ENCODE measurements around the gene COL23A1. TPM values are rescaled to one million over a fixed set of nuclear protein-coding genes. Genes with fewer than 3 reads are reported as not detected.

Gene COL23A1
- total RNA-seq, 1 donor from 2014 or later = 2.9 TPM

DNA sequence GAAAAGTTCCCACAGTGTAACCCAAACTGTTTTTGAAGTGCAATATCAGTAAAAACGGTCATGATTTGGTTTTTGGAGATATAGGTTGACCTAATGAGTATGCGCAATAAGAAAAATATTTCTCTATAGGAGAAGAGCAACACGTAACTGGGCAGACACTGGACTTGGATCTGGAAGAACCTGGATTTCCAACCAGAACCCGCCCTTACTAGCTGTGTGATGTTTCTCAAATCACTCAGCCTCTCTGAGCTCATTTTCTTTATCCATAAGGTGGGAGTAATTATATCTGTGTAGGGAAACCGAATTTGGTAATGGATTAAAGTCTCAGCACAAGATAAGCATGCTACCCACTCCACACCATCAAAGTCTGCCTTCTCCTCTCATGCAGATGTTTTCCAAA, 169.1 kb downstream of the COL23A1 start:
- TF ChIP-seq, protein P1, sequence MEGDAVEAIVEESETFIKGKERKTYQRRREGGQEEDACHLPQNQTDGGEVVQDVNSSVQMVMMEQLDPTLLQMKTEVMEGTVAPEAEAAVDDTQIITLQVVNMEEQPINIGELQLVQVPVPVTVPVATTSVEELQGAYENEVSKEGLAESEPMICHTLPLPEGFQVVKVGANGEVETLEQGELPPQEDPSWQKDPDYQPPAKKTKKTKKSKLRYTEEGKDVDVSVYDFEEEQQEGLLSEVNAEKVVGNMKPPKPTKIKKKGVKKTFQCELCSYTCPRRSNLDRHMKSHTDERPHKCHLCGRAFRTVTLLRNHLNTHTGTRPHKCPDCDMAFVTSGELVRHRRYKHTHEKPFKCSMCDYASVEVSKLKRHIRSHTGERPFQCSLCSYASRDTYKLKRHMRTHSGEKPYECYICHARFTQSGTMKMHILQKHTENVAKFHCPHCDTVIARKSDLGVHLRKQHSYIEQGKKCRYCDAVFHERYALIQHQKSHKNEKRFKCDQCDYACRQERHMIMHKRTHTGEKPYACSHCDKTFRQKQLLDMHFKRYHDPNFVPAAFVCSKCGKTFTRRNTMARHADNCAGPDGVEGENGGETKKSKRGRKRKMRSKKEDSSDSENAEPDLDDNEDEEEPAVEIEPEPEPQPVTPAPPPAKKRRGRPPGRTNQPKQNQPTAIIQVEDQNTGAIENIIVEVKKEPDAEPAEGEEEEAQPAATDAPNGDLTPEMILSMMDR (IDR thresholded peaks at IDR 0.05; ENCODE audit: partially characterized antibody, unreplicated experiment) = no peak
- H3K27me3 Mint-ChIP-seq (ENCODE audit: unreplicated experiment) = no peaks in the 10 kb centered on the region
- no peak for DNase-seq
- H3K4me1 Mint-ChIP-seq (ENCODE audit: low read depth, unreplicated experiment) = peaks cover 20% of the 10 kb centered on the region
- H3K4me3 Mint-ChIP-seq (ENCODE audit: unreplicated experiment) = no peak overlapping the region
- peaks cover 4% of the 10 kb centered on the region for H3K9me3 Mint-ChIP-seq (ENCODE audit: unreplicated experiment)
- H3K36me3 Mint-ChIP-seq (ENCODE audit: unreplicated experiment) = no peaks in the 10 kb centered on the region
- no peak overlapping the region for H3K27ac Mint-ChIP-seq (ENCODE audit: unreplicated experiment)

DNA sequence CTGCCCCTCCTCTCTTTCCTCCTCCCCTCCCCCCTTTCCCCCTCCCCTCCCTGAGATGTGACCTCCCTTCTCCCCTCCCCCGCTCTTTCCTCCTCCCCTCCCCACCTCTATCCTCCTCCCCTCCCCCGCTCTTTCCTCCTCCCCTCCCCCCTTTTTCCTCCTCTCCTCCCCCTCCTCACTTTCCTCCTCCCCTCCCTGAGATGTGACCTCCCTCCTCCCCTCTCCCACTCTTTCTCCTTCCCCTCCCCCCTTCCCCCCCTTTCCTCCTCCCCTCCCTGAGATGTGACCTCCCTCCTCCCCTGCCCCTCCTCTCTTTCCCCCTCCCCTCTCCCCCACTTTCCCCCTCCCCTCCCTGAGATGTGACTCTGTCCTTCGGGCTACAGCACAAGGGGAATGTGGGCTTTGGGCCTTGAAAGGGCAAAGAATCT, 169.8 kb downstream of the COL23A1 start:
- Mint-ChIP-seq H3K36me3 (ENCODE audit: unreplicated experiment) (no peaks in the 10 kb centered on the region), H3K9me3 (ENCODE audit: unreplicated experiment) (peaks cover 6% of the 10 kb centered on the region), H3K27me3 (ENCODE audit: unreplicated experiment) (peaks cover 3% of the 10 kb centered on the region), H3K27ac (ENCODE audit: unreplicated experiment) (no peak overlapping the region), H3K4me3 (ENCODE audit: unreplicated experiment) (no peak overlapping the region), H3K4me1 (ENCODE audit: low read depth, unreplicated experiment) (peaks cover 19% of the 10 kb centered on the region)
- no peak for DNase-seq
- TF ChIP-seq, protein P1 (IDR thresholded peaks at IDR 0.05; ENCODE audit: partially characterized antibody, unreplicated experiment) = no peak

DNA sequence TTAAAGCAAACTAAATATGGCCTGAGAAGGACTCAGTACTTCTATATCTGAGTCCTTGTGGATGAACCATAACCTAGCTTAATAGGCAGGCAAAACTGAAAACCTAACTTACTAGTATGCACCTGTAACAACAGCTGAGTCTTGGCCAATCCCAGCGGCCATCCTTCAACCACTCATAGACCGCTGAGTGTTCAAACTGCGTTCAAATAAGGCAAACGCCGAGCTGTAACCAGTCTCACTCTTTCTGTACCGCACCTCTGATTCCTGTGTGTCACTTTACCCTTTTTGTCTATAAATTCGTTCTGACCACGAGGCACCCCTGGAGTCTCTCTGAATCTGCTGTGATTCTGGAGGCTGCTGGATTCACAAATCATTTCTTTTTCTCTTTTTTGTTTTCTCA, 170.5 kb downstream of the COL23A1 start:
- TF ChIP-seq, protein P1 (IDR thresholded peaks at IDR 0.05; ENCODE audit: partially characterized antibody, unreplicated experiment) = no peak
- no peaks in the 10 kb centered on the region for H3K36me3 Mint-ChIP-seq (ENCODE audit: unreplicated experiment)
- DNase-seq = no peak
- no peak overlapping the region for H3K27ac Mint-ChIP-seq (ENCODE audit: unreplicated experiment)
- peaks cover 6% of the 10 kb centered on the region for H3K9me3 Mint-ChIP-seq (ENCODE audit: unreplicated experiment)
- peaks cover 3% of the 10 kb centered on the region for H3K27me3 Mint-ChIP-seq (ENCODE audit: unreplicated experiment)
- peaks cover 19% of the 10 kb centered on the region for H3K4me1 Mint-ChIP-seq (ENCODE audit: low read depth, unreplicated experiment)
- H3K4me3 Mint-ChIP-seq (ENCODE audit: unreplicated experiment) = no peak overlapping the region

DNA sequence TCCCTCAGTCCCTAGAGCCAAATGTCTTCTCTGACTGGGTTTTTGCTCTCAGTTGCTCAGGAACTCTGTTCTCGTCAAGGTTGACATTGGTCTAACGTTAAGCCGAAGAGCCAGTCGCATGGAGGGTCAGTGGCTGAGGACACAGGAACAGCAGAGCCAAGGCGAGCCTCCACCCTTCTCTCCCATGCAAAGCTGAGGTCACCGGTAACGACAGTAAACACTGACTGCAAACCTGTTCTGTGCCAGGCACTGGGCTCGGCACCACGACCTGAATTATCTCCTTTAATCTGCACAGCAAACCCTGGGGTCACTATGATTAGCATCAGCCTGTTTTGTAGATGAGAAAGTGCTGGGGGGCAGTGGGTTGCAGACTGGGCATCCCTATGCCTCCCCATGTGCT, 171.0 kb downstream of the COL23A1 start:
- TF ChIP-seq, protein P1 (IDR thresholded peaks at IDR 0.05; ENCODE audit: partially characterized antibody, unreplicated experiment) = no peak
- Mint-ChIP-seq H3K9me3 (ENCODE audit: unreplicated experiment) (peaks cover 6% of the 10 kb centered on the region), H3K36me3 (ENCODE audit: unreplicated experiment) (no peaks in the 10 kb centered on the region), H3K27ac (ENCODE audit: unreplicated experiment) (peak overlapping the region; percentile 31), H3K4me3 (ENCODE audit: unreplicated experiment) (no peak overlapping the region), H3K4me1 (ENCODE audit: low read depth, unreplicated experiment) (peaks cover 19% of the 10 kb centered on the region), H3K27me3 (ENCODE audit: unreplicated experiment) (peaks cover 3% of the 10 kb centered on the region)
- no peak for DNase-seq

DNA sequence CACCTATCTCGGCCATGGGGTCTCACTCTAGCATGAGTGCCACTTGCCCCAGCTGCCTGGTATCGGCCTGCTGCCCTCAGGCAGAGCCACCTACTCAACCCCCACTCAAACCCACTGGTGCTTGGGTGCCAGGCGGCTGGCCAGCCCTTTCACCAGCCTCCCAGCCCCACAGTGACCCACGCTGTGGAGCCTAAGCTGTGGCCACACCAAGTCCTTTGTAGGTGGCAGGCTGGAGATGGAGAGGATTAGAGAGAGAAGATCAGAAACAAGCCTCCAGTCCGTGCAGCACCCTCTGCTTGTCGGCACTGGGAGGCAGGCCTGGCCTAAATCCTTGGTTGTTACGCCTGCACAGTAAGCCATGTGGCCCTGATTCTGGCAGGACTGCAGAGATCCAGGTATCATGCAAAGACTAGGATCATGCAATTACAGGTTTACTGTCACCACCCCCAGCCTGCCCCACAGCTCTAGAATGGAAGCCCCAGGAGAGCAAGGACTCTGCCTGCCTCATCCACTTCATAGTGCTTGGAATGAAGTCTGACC, 171.7 kb downstream of the COL23A1 start:
- Mint-ChIP-seq H3K27me3 (ENCODE audit: unreplicated experiment) (peaks cover 3% of the 10 kb centered on the region), H3K4me3 (ENCODE audit: unreplicated experiment) (no peak overlapping the region), H3K27ac (ENCODE audit: unreplicated experiment) (no peak overlapping the region), H3K4me1 (ENCODE audit: low read depth, unreplicated experiment) (peaks cover 25% of the 10 kb centered on the region), H3K36me3 (ENCODE audit: unreplicated experiment) (no peaks in the 10 kb centered on the region), H3K9me3 (ENCODE audit: unreplicated experiment) (peaks cover 6% of the 10 kb centered on the region)
- TF ChIP-seq, protein P1 (IDR thresholded peaks at IDR 0.05; ENCODE audit: partially characterized antibody, unreplicated experiment) = no peak
- no peak for DNase-seq

All from glutamatergic neuron (in vitro differentiated cells).